RWPE2 (cell line): ENCODE results near the gene SUN2.

Source experiments
- ATAC-seq: fragments of 200-7000 bp; cut with Tn5 transposase; 3 replicates; pipeline ENCODE4 v1.9.1; 2021; ENCODE audit warnings: low read depth
- DNase-seq: peaks from one replicate; pipeline ENCODE4 v3.0.0-alpha.2; 2020; ENCODE audit warnings: low spot score
- H3K27ac ChIP-seq: fragments of 450-650 bp; 2 replicates; pipeline ENCODE4 v1.5.1; 2017; ENCODE audit warnings: mild to moderate bottlenecking; ENCODE audit not compliant: poor library complexity, severe bottlenecking
- H3K27me3 ChIP-seq: fragments of 250-450 bp; sonication (Bioruptor Pico); 2 replicates; pipeline ENCODE4 v1.5.1; 2021; ENCODE audit warnings: mild to moderate bottlenecking, moderate library complexity; ENCODE audit not compliant: insufficient read depth, poor library complexity, severe bottlenecking
- H3K36me3 ChIP-seq: fragments of 250-450 bp; sonication (Bioruptor Pico); 2 replicates; pipeline ENCODE4 v1.5.1; 2020; ENCODE audit warnings: low read depth, mild to moderate bottlenecking, moderate library complexity
- H3K4me1 ChIP-seq: fragments of 250-450 bp; sonication (Bioruptor Pico); 2 replicates; pipeline ENCODE4 v1.5.1; 2021; ENCODE audit warnings: mild to moderate bottlenecking, moderate library complexity; ENCODE audit not compliant: insufficient read depth, poor library complexity, severe bottlenecking
- H3K4me3 ChIP-seq: fragments of 250-450 bp; sonication (Bioruptor Pico); 2 replicates; pipeline ENCODE4 v1.5.1; 2021; ENCODE audit warnings: mild to moderate bottlenecking, moderate library complexity; ENCODE audit not compliant: severe bottlenecking
- H3K9me3 ChIP-seq: fragments of 250-450 bp; sonication (Bioruptor Pico); 2 replicates; pipeline ENCODE4 v1.5.1; 2021; ENCODE audit warnings: mild to moderate bottlenecking, moderate library complexity; ENCODE audit not compliant: severe bottlenecking
- TF ChIP-seq, protein P1 (sequence below): fragments of 450-650 bp; IDR thresholded peaks from one replicate; pipeline ENCODE4 v1.5.1; 2017; ENCODE audit warnings: mild to moderate bottlenecking, moderate library complexity; ENCODE audit not compliant: poor library complexity, severe bottlenecking

SUN2 gene

DNA sequence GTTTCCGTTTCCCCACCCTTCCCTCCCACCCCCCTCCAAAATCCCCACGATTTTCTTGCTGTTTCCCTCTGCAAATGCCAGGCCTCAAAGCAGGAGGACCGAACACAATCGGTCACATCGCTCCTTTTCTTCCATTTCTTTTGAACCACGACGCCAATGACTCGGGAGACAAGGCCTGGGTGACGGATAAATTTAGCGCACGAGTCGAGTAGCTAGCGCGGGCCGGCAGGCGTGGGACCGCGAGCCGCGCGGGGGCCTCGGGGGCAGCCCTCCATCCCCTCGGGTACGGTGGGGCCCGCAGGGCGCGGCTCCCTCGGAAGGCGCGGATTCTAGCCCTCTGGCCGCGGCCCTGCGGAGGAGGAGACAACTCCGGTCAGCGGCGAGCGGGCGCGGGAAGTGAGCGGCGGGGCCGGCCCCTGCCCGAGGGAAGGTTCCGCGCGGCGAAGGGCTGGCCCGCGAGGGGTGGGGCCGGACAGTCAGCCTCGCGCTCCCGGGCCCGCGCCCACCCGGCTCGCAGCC, 55.5 kb downstream of the SUN2 start:
- DNase-seq (no peak), ATAC-seq (peak; percentile 18; the same call in 2 of the 3 replicates)
- Histone ChIP-seq H3K4me3 (peak overlapping the region; percentile 79), H3K27ac (peak overlapping the region; percentile 75), H3K36me3 (peaks cover 30% of the 10 kb centered on the region), H3K27me3 (no peaks in the 10 kb centered on the region), H3K9me3 (no peaks in the 10 kb centered on the region), H3K4me1 (peaks cover 33% of the 10 kb centered on the region)
- TF ChIP-seq, protein P1, sequence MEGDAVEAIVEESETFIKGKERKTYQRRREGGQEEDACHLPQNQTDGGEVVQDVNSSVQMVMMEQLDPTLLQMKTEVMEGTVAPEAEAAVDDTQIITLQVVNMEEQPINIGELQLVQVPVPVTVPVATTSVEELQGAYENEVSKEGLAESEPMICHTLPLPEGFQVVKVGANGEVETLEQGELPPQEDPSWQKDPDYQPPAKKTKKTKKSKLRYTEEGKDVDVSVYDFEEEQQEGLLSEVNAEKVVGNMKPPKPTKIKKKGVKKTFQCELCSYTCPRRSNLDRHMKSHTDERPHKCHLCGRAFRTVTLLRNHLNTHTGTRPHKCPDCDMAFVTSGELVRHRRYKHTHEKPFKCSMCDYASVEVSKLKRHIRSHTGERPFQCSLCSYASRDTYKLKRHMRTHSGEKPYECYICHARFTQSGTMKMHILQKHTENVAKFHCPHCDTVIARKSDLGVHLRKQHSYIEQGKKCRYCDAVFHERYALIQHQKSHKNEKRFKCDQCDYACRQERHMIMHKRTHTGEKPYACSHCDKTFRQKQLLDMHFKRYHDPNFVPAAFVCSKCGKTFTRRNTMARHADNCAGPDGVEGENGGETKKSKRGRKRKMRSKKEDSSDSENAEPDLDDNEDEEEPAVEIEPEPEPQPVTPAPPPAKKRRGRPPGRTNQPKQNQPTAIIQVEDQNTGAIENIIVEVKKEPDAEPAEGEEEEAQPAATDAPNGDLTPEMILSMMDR = no peak

DNA sequence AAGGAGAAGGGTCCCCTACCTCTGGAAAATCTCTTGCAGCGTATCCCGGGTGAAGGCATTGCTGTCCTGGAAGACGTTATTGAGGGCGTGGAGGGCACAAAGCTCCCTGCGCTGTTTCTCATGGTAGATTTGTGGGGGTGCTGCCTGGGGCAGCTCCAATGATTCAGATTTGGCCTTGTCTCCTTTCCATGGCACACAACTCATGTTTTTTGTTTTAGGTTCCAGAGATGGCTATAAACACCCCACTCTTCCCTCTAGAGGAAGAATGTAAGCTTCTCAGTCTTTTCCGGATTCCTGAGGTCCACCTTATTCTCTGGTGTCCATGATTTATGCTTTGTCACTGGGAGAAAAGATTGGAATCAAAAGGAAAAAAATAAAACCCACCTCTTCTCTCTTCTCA, 56.0 kb downstream of the SUN2 start:
- peak overlapping the region; percentile 79 for H3K4me3 ChIP-seq
- peaks cover 34% of the 10 kb centered on the region for H3K36me3 ChIP-seq
- H3K27me3 ChIP-seq = no peaks in the 10 kb centered on the region
- ATAC-seq = no peak
- H3K4me1 ChIP-seq = peaks cover 34% of the 10 kb centered on the region
- TF ChIP-seq, protein P1 = no peak
- H3K27ac ChIP-seq = peak overlapping the region; percentile 75
- DNase-seq = no peak
- no peaks in the 10 kb centered on the region for H3K9me3 ChIP-seq

DNA sequence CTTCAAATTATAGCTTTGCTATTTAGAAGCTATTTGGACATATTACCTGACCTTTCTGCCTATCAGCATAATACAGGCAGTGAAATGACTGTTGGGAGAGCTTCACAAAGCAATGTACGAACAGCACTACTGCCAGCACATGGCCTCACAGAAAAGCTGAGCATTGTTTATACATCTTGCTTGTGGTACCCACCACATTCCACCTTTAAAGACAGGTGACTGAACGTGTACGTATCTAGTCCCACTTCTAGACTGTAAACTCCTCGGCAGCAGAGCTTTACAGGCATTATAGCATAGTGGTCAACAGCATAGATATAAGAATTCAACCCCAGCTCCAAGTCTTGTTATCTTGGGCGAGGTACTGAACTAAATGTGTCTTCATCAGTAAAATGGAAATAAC, 56.7 kb downstream of the SUN2 start:
- H3K27me3 ChIP-seq = no peaks in the 10 kb centered on the region
- TF ChIP-seq, protein P1 = no peak
- peak overlapping the region; percentile 79 for H3K4me3 ChIP-seq
- peaks cover 29% of the 10 kb centered on the region for H3K4me1 ChIP-seq
- H3K9me3 ChIP-seq = no peaks in the 10 kb centered on the region
- peak overlapping the region; percentile 75 for H3K27ac ChIP-seq
- DNase-seq (no peak), ATAC-seq (no peak)
- peaks cover 39% of the 10 kb centered on the region for H3K36me3 ChIP-seq

DNA sequence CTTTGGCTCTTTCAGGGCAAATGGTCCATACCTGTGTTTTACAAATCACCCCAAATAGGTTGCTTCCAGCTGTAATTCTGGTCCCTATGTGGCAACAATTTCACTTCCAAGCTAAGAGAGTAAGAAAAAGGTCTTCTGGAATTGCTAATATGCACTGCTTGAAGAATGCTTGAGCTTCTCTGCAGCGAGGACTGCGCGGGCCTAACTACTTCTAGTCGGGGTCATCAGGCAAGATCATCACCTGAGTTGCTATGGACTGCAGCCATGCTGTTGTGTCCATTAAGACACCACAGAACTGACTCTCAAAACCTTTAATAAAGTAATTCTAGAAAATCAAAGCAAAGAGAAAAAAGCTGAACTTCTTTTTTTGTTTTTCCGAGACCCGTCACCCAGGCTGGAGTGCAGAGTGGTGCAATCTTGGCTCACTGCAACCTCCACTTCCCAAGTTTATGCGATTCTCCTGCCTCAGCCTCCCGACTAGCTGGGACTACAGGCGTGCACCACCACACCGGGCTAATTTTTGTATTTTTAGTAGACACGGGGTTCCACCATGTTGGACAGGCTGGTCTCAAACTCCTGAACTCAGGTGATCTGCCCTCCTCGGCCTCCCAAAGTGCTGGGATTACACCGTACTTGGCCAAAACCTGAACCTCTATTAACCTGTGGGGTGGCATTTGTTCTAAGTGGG, 57.2 kb downstream of the SUN2 start:
- TF ChIP-seq, protein P1 = no peak
- Histone ChIP-seq H3K27me3 (no peaks in the 10 kb centered on the region), H3K36me3 (peaks cover 45% of the 10 kb centered on the region), H3K4me1 (peaks cover 29% of the 10 kb centered on the region), H3K9me3 (no peaks in the 10 kb centered on the region), H3K4me3 (peak overlapping the region; percentile 79), H3K27ac (peak overlapping the region; percentile 75)
- DNase-seq (no peak), ATAC-seq (no peak)
